Kidney epithelial cell (primary cell): ENCODE data around the gene PAIP2. TPM values are rescaled to one million over a fixed set of nuclear protein-coding genes. Genes with fewer than 3 reads are reported as not detected.

Experiments
- DNase-seq: peaks from one replicate; pipeline ENCODE4 v3.0.0-alpha.2; 2010; ENCODE audit warnings: low read depth
- H3K27me3 ChIP-seq: 2 replicates; pipeline ENCODE4 v1.6.0; 2011; ENCODE audit warnings: low read length; ENCODE audit not compliant: control insufficient read depth, insufficient read depth
- H3K36me3 ChIP-seq: 2 replicates; pipeline ENCODE4 v1.5.1; 2011; ENCODE audit warnings: low read length; ENCODE audit not compliant: control insufficient read depth, insufficient read depth
- H3K4me3 ChIP-seq: 2 replicates; pipeline ENCODE4 v1.5.1; 2011; ENCODE audit warnings: low read depth, mild to moderate bottlenecking, control low read depth, low read length
- CTCF ChIP-seq: IDR thresholded peaks from 2 replicates; pipeline ENCODE4 v1.5.1; 2011; ENCODE audit warnings: mild to moderate bottlenecking, moderate library complexity, low read length, control low read depth, inconsistent platforms; ENCODE audit not compliant: insufficient read depth, poor library complexity, severe bottlenecking
- total RNA-seq: library from RNA; depleted of rRNA; stranded (reverse); fragments of >200 nt; gene quantifications from 2 replicates; pipeline ENCODE4 v1.2.3, GENCODE V29; 2015

PAIP2 gene
- total RNA-seq, 1 donor from 2014 or later = 72.9 TPM

- H3K36me3 ChIP-seq = no peaks in the 10 kb centered on the region
- no peak for DNase-seq
- no peak for TF ChIP-seq CTCF
- peak overlapping the region; percentile 38 for H3K4me3 ChIP-seq
- H3K27me3 ChIP-seq = peaks cover 20% of the 10 kb centered on the region
These were observed 50.6 kb downstream of the PAIP2 start for GRCh38 chr5:139392324-139392677.

GRCh38 chr5:139392678-139393496, 51.2 kb downstream of the PAIP2 start:
- Histone ChIP-seq H3K36me3 (no peaks in the 10 kb centered on the region), H3K27me3 (peaks cover 20% of the 10 kb centered on the region), H3K4me3 (peak overlapping the region; percentile 38)
- peak; percentile 79 for TF ChIP-seq CTCF
- no peak for DNase-seq

GRCh38 chr5:139393497-139394122, 52.0 kb downstream of the PAIP2 start:
- DNase-seq = no peak
- peaks cover 20% of the 10 kb centered on the region for H3K27me3 ChIP-seq
- H3K36me3 ChIP-seq = no peaks in the 10 kb centered on the region
- no peak for TF ChIP-seq CTCF
- H3K4me3 ChIP-seq = peak overlapping the region; percentile 38

GRCh38 chr5:139394123-139394653, 52.5 kb downstream of the PAIP2 start:
- Histone ChIP-seq H3K27me3 (peaks cover 20% of the 10 kb centered on the region), H3K36me3 (no peaks in the 10 kb centered on the region), H3K4me3 (peak overlapping the region; percentile 38)
- no peak for DNase-seq
- TF ChIP-seq CTCF = peak; percentile 52

GRCh38 chr5:139394654-139395566, 53.3 kb downstream of the PAIP2 start, which contains the start of gene PROB1:
PROB1 (minus strand) TSS chr5:139395104; CDS start chr5:139395081, 23 bp downstream.
- peaks cover 20% of the 10 kb centered on the region for H3K27me3 ChIP-seq
- DNase-seq = no peak
- H3K36me3 ChIP-seq = no peaks in the 10 kb centered on the region
- H3K4me3 ChIP-seq = peak within 1 kb of the TSS; percentile 38
- no peak for TF ChIP-seq CTCF
